Activated T-cell treated with anti-CD3 and anti-CD28 coated beads, Interleukin-2, amount 50 U/mL, for 4 hours (primary cell): ENCODE data around the gene ITGB7. TPM values are rescaled to one million over a fixed set of nuclear protein-coding genes. Genes with fewer than 3 reads are reported as not detected.
"Not testable (repeated sequence)": the region's sequence is repeated elsewhere in the genome, so short reads cannot be mapped to it uniquely, and the experiment has no call there.

Source experiments
- ATAC-seq, 2 donors: fragments of 200-7000 bp; cut with Tn5 transposase; one replicate each; pipeline ENCODE4 v1.10.0; 2021
- DNase-seq: peaks from one replicate; pipeline ENCODE4 v3.0.0-alpha.2; 2020
- H3K27me3 Mint-ChIP-seq: one replicate; pipeline ENCODE4 v1.8.0; 2021; ENCODE audit warnings: low read depth, mixed read lengths
- H3K36me3 Mint-ChIP-seq: one replicate; pipeline ENCODE4 v1.8.0; 2022; ENCODE audit warnings: mixed read lengths; ENCODE audit not compliant: insufficient read depth
- H3K4me1 Mint-ChIP-seq: one replicate; pipeline ENCODE4 v1.8.0; 2021; ENCODE audit warnings: low read depth, mixed read lengths
- H3K4me3 Mint-ChIP-seq: one replicate; pipeline ENCODE4 v1.8.0; 2021; ENCODE audit warnings: mild to moderate bottlenecking, moderate library complexity, mixed read lengths
- H3K9me3 Mint-ChIP-seq: one replicate; pipeline ENCODE4 v1.8.0; 2021; ENCODE audit warnings: mixed read lengths
- total RNA-seq, 3 donors: library from RNA; stranded (reverse); gene quantifications; one replicate each; pipeline ENCODE4 v1.2.1, GENCODE V29; 2021

ITGB7 gene
- total RNA-seq, 3 donors from 2014 or later = 82.1 to 140 (median 124) TPM

- ATAC-seq, H3K27me3 Mint-ChIP-seq, H3K9me3 Mint-ChIP-seq, DNase-seq: not testable (repeated sequence)
- Mint-ChIP-seq H3K36me3 (peaks cover 15% of the 10 kb centered on the region), H3K4me1 (peaks cover 39% of the 10 kb centered on the region), H3K4me3 (peak overlapping the region; percentile 89)
Observed at GRCh38 chr12:53178803-53179202, 28.2 kb downstream of the ITGB7 start.

- not testable (repeated sequence) for DNase-seq, H3K4me3 Mint-ChIP-seq, ATAC-seq, H3K27me3 Mint-ChIP-seq, H3K9me3 Mint-ChIP-seq
- peaks cover 25% of the 10 kb centered on the region for H3K4me1 Mint-ChIP-seq
- peaks cover 13% of the 10 kb centered on the region for H3K36me3 Mint-ChIP-seq
Observed at GRCh38 chr12:53177447-53177846, 29.6 kb downstream of the ITGB7 start.

- no peaks in the 10 kb centered on the region for H3K27me3 Mint-ChIP-seq
- DNase-seq = no peak
- H3K4me1 Mint-ChIP-seq = peaks cover 18% of the 10 kb centered on the region
- no peaks in the 10 kb centered on the region for H3K9me3 Mint-ChIP-seq
- H3K36me3 Mint-ChIP-seq = peaks cover 8% of the 10 kb centered on the region
- no peak for ATAC-seq
- H3K4me3 Mint-ChIP-seq = no peak overlapping the region
Observed at GRCh38 chr12:53176750-53177149, 30.3 kb downstream of the ITGB7 start.

GRCh38 chr12:53174881-53175491 is 32.1 kb downstream of the ITGB7 start:
- Mint-ChIP-seq H3K4me1 (peaks cover 11% of the 10 kb centered on the region), H3K4me3 (no peak overlapping the region), H3K36me3 (peaks cover 7% of the 10 kb centered on the region), H3K27me3 (no peaks in the 10 kb centered on the region), H3K9me3 (no peaks in the 10 kb centered on the region)
- no peak for ATAC-seq
- no peak for DNase-seq

GRCh38 chr12:53173085-53173715 is 33.9 kb downstream of the ITGB7 start:
- no peak for ATAC-seq
- H3K27me3 Mint-ChIP-seq = no peaks in the 10 kb centered on the region
- no peak for DNase-seq
- no peak overlapping the region for H3K4me3 Mint-ChIP-seq
- H3K36me3 Mint-ChIP-seq = peaks cover 12% of the 10 kb centered on the region
- no peaks in the 10 kb centered on the region for H3K4me1 Mint-ChIP-seq
- H3K9me3 Mint-ChIP-seq = no peaks in the 10 kb centered on the region

GRCh38 chr12:53172352-53172751 is 34.7 kb downstream of the ITGB7 start:
- Mint-ChIP-seq H3K9me3 (no peaks in the 10 kb centered on the region), H3K27me3 (no peaks in the 10 kb centered on the region), H3K36me3 (peaks cover 12% of the 10 kb centered on the region), H3K4me3 (no peak overlapping the region), H3K4me1 (no peaks in the 10 kb centered on the region)
- DNase-seq (no peak), ATAC-seq (no peak)

GRCh38 chr12:53171725-53172329 is 35.2 kb downstream of the ITGB7 start:
- ATAC-seq (no peak), DNase-seq (no peak)
- no peaks in the 10 kb centered on the region for H3K4me1 Mint-ChIP-seq
- no peak overlapping the region for H3K4me3 Mint-ChIP-seq
- no peaks in the 10 kb centered on the region for H3K9me3 Mint-ChIP-seq
- H3K27me3 Mint-ChIP-seq = no peaks in the 10 kb centered on the region
- H3K36me3 Mint-ChIP-seq = peaks cover 12% of the 10 kb centered on the region

- no peak overlapping the region for H3K4me3 Mint-ChIP-seq
- H3K4me1 Mint-ChIP-seq = no peaks in the 10 kb centered on the region
- peaks cover 12% of the 10 kb centered on the region for H3K36me3 Mint-ChIP-seq
- no peaks in the 10 kb centered on the region for H3K27me3 Mint-ChIP-seq
- no peaks in the 10 kb centered on the region for H3K9me3 Mint-ChIP-seq
- DNase-seq = no peak
- no peak for ATAC-seq
Observed at GRCh38 chr12:53170876-53171724, 36.0 kb downstream of the ITGB7 start.

- no peak for DNase-seq
Observed at GRCh38 chr12:53170215-53170614, 36.8 kb downstream of the ITGB7 start.

GRCh38 chr12:53169644-53170043 is 37.4 kb downstream of the ITGB7 start:
- Mint-ChIP-seq H3K27me3 (no peaks in the 10 kb centered on the region), H3K9me3 (no peaks in the 10 kb centered on the region), H3K4me1 (no peaks in the 10 kb centered on the region), H3K36me3 (peaks cover 12% of the 10 kb centered on the region), H3K4me3 (no peak overlapping the region)
- no peak for DNase-seq
- no peak for ATAC-seq

More at GRCh38 chr12:53170215-53170614, 36.8 kb downstream of the ITGB7 start:
- Mint-ChIP-seq H3K36me3 (peaks cover 12% of the 10 kb centered on the region), H3K27me3 (no peaks in the 10 kb centered on the region), H3K4me1 (no peaks in the 10 kb centered on the region), H3K4me3 (no peak overlapping the region), H3K9me3 (no peaks in the 10 kb centered on the region)
- no peak for ATAC-seq

GRCh38 chr12:53166837-53167236 is 40.2 kb downstream of the ITGB7 start:
- Mint-ChIP-seq H3K4me1 (no peaks in the 10 kb centered on the region), H3K9me3 (no peaks in the 10 kb centered on the region), H3K27me3 (no peaks in the 10 kb centered on the region), H3K36me3 (peaks cover 11% of the 10 kb centered on the region), H3K4me3 (no peak overlapping the region)
- ATAC-seq (no peak), DNase-seq (no peak)

- not testable (repeated sequence) for H3K36me3 Mint-ChIP-seq, H3K4me3 Mint-ChIP-seq, DNase-seq
Observed at GRCh38 chr12:53163008-53163407, 44.0 kb downstream of the ITGB7 start.

GRCh38 chr12:53161119-53161911 is 45.7 kb downstream of the ITGB7 start:
- Mint-ChIP-seq H3K36me3 (no peaks in the 10 kb centered on the region), H3K4me3 (no peak overlapping the region), H3K4me1 (peaks cover 4% of the 10 kb centered on the region), H3K9me3 (no peaks in the 10 kb centered on the region), H3K27me3 (no peaks in the 10 kb centered on the region)
- no peak for ATAC-seq
- no peak for DNase-seq

More at GRCh38 chr12:53163008-53163407, 44.0 kb downstream of the ITGB7 start:
- ATAC-seq, H3K4me1 Mint-ChIP-seq, H3K27me3 Mint-ChIP-seq, H3K9me3 Mint-ChIP-seq: not testable (repeated sequence)

- no peak overlapping the region for H3K4me3 Mint-ChIP-seq
- no peaks in the 10 kb centered on the region for H3K27me3 Mint-ChIP-seq
- ATAC-seq (no peak), DNase-seq (no peak)
- H3K9me3 Mint-ChIP-seq = no peaks in the 10 kb centered on the region
- no peaks in the 10 kb centered on the region for H3K36me3 Mint-ChIP-seq
- H3K4me1 Mint-ChIP-seq = peaks cover 4% of the 10 kb centered on the region
Observed at GRCh38 chr12:53160673-53161072, 46.4 kb downstream of the ITGB7 start.
